DND-41 (cell line): ENCODE results near the gene KIF4A.

Experiments used
- ATAC-seq: fragments of 200-7000 bp; cut with Tn5 transposase; 3 replicates; pipeline ENCODE4 v1.9.1; 2021; ENCODE audit warnings: low read depth; ENCODE audit not compliant: insufficient read depth
- DNase-seq: peaks from one replicate; pipeline ENCODE4 v3.0.0-alpha.2; 2020
- H2AFZ ChIP-seq: 2 replicates; pipeline ENCODE4 v1.6.0; 2012; ENCODE audit warnings: low read depth, low read length
- H3K27ac ChIP-seq: 2 replicates; pipeline ENCODE4 v1.5.1; 2012; ENCODE audit warnings: low read length, inconsistent platforms
- H3K27me3 ChIP-seq: fragments of 200-600 bp; sonication (generic); 2 replicates; pipeline ENCODE4 v1.6.0; 2012; ENCODE audit warnings: low read length, mild to moderate bottlenecking, inconsistent platforms; ENCODE audit not compliant: insufficient read depth, poor library complexity
- H3K36me3 ChIP-seq: 2 replicates; pipeline ENCODE4 v1.5.1; 2012; ENCODE audit warnings: low read length, inconsistent platforms; ENCODE audit not compliant: insufficient read depth
- H3K4me1 ChIP-seq: 2 replicates; pipeline ENCODE4 v1.5.1; 2012; ENCODE audit warnings: mild to moderate bottlenecking, low read length; ENCODE audit not compliant: insufficient read depth
- H3K4me2 ChIP-seq: 2 replicates; pipeline ENCODE4 v1.6.0; 2012; ENCODE audit warnings: mild to moderate bottlenecking, moderate library complexity, low read length, inconsistent platforms; ENCODE audit not compliant: insufficient read depth
- H3K4me3 ChIP-seq, 2 experiments: fragments of 200-600 bp in 1 of 2; shearing (Covaris generic) in 1 of 2; 2 replicates each; pipeline ENCODE4 v1.5.1; 2012 to 2016; ENCODE audit warnings: inconsistent platforms in 2 of 2, low read length in 2 of 2, mild to moderate bottlenecking in 2 of 2, low read depth in 1 of 2, moderate library complexity in 1 of 2
- H3K79me2 ChIP-seq: 2 replicates; pipeline ENCODE4 v1.6.0; 2012; ENCODE audit warnings: low read length, inconsistent platforms; ENCODE audit not compliant: insufficient read depth
- H3K9ac ChIP-seq: 2 replicates; pipeline ENCODE4 v1.6.0; 2012; ENCODE audit warnings: low read depth, mild to moderate bottlenecking, inconsistent platforms, low read length, moderate library complexity
- H3K9me3 ChIP-seq: 2 replicates; pipeline ENCODE4 v1.5.1; 2012; ENCODE audit warnings: low read length, moderate library complexity, mild to moderate bottlenecking, inconsistent platforms; ENCODE audit not compliant: insufficient read depth, severe bottlenecking
- H4K20me1 ChIP-seq: 2 replicates; pipeline ENCODE4 v1.6.0; 2012; ENCODE audit warnings: low read length; ENCODE audit not compliant: insufficient read depth
- CTCF ChIP-seq: IDR thresholded peaks from 2 replicates; pipeline ENCODE4 v1.5.1; 2012; ENCODE audit warnings: borderline replicate concordance, low read length, moderate library complexity, mild to moderate bottlenecking; ENCODE audit not compliant: poor library complexity, severe bottlenecking; ENCODE audit errors: extremely low read depth
- EZH2 ChIP-seq: IDR thresholded peaks from 3 replicates; pipeline ENCODE4 v1.6.1; 2012; ENCODE audit warnings: borderline replicate concordance, low read depth, mild to moderate bottlenecking, moderate library complexity, low read length, inconsistent platforms; ENCODE audit not compliant: severe bottlenecking

The KIF4A gene

GRCh38 chrX:70437011-70437410 is 147.1 kb downstream of the KIF4A start:
- no peaks in the 10 kb centered on the region for H3K36me3 ChIP-seq
- no peak for ATAC-seq
- no peak overlapping the region for H2AFZ ChIP-seq
- H3K9me3 ChIP-seq = no peaks in the 10 kb centered on the region
- no peaks in the 10 kb centered on the region for H3K79me2 ChIP-seq
- peaks cover 7% of the 10 kb centered on the region for H3K27me3 ChIP-seq
- H3K4me3 ChIP-seq = no peak overlapping the region
- no peak overlapping the region for H3K4me2 ChIP-seq
- no peak overlapping the region for H3K9ac ChIP-seq
- H4K20me1 ChIP-seq = no peaks in the 10 kb centered on the region
- no peak for DNase-seq
- H3K27ac ChIP-seq = no peak overlapping the region
- TF ChIP-seq CTCF = no peak
- TF ChIP-seq EZH2 = no peak
- peaks cover 5% of the 10 kb centered on the region; the same call in 1 of the 2 replicates for H3K4me1 ChIP-seq

- H3K27me3 ChIP-seq = peaks cover 7% of the 10 kb centered on the region
- H3K9ac ChIP-seq = no peak overlapping the region
- TF ChIP-seq CTCF (no peak), EZH2 (no peak)
- H4K20me1 ChIP-seq = no peaks in the 10 kb centered on the region
- ATAC-seq = no peak
- DNase-seq = no peak
- H3K4me2 ChIP-seq = no peak overlapping the region
- peaks cover 5% of the 10 kb centered on the region; the same call in 1 of the 2 replicates for H3K4me1 ChIP-seq
- no peak overlapping the region for H2AFZ ChIP-seq
- H3K79me2 ChIP-seq = no peaks in the 10 kb centered on the region
- H3K36me3 ChIP-seq = no peaks in the 10 kb centered on the region
- H3K9me3 ChIP-seq = no peaks in the 10 kb centered on the region
- no peak overlapping the region for H3K4me3 ChIP-seq
- H3K27ac ChIP-seq = no peak overlapping the region
Measured at GRCh38 chrX:70437921-70438665, 148.2 kb downstream of the KIF4A start.

GRCh38 chrX:70439016-70439415 is 149.1 kb downstream of the KIF4A start:
- DNase-seq (no peak), ATAC-seq (peak; percentile 62)
- Histone ChIP-seq H3K4me3 (no peak overlapping the region), H3K9me3 (no peaks in the 10 kb centered on the region), H3K4me2 (no peak overlapping the region), H4K20me1 (no peaks in the 10 kb centered on the region), H3K36me3 (no peaks in the 10 kb centered on the region), H3K79me2 (no peaks in the 10 kb centered on the region), H2AFZ (no peak overlapping the region), H3K27ac (no peak overlapping the region), H3K9ac (no peak overlapping the region), H3K4me1 (peaks cover 3% of the 10 kb centered on the region; the same call in 1 of the 2 replicates), H3K27me3 (peaks cover 6% of the 10 kb centered on the region)
- TF ChIP-seq CTCF = no peak
- TF ChIP-seq EZH2 = no peak
